HG03039 (cell line): Measurements from ENCODE around the gene TDRD9.

Experiments used
- ATAC-seq: cut with Tn5 transposase; IDR thresholded peaks from one replicate; pipeline ENCODE4 v1.9.1; 2021; ENCODE audit warnings: mild to moderate bottlenecking, moderate library complexity; ENCODE audit not compliant: unreplicated experiment

The TDRD9 gene

GRCh38 chr14:104020471-104020870 is 92.2 kb downstream of the TDRD9 start:
- ATAC-seq: no peak

- ATAC-seq: no peak
Measured at GRCh38 chr14:104023325-104024055, 95.2 kb downstream of the TDRD9 start.

GRCh38 chr14:104025534-104025933 is 97.3 kb downstream of the TDRD9 start:
- no peak for ATAC-seq

GRCh38 chr14:104026024-104026423 is 97.8 kb downstream of the TDRD9 start:
- ATAC-seq: no peak

GRCh38 chr14:104030958-104031357 is 102.7 kb downstream of the TDRD9 start:
- ATAC-seq: no peak

- no peak for ATAC-seq
Measured at GRCh38 chr14:104031384-104031783, 103.1 kb downstream of the TDRD9 start.

- ATAC-seq: no peak
Measured at GRCh38 chr14:104034976-104035699, 106.9 kb downstream of the TDRD9 start.

- ATAC-seq: no peak
Measured at GRCh38 chr14:104036212-104036611, 108.0 kb downstream of the TDRD9 start.

- ATAC-seq: no peak
Measured at GRCh38 chr14:104037074-104037473, 108.8 kb downstream of the TDRD9 start.

- ATAC-seq: no peak
Measured at GRCh38 chr14:104037903-104038302, 109.6 kb downstream of the TDRD9 start.

- ATAC-seq: no peak
Measured at GRCh38 chr14:104039214-104039613, 111.0 kb downstream of the TDRD9 start.

GRCh38 chr14:104040539-104040938 is 112.3 kb downstream of the TDRD9 start:
- no peak for ATAC-seq

GRCh38 chr14:104041430-104042104 is 113.3 kb downstream of the TDRD9 start:
- ATAC-seq: no peak

- ATAC-seq: no peak
Measured at GRCh38 chr14:104044016-104044415, 115.8 kb downstream of the TDRD9 start.

- no peak for ATAC-seq
Measured at GRCh38 chr14:104047761-104048160, 119.5 kb downstream of the TDRD9 start.

GRCh38 chr14:104048758-104049507 is 120.7 kb downstream of the TDRD9 start:
- no peak for ATAC-seq

- ATAC-seq: no peak
Measured at GRCh38 chr14:104049576-104050240, 121.5 kb downstream of the TDRD9 start.

GRCh38 chr14:104051092-104051813 is 123.0 kb downstream of the TDRD9 start:
- no peak for ATAC-seq

GRCh38 chr14:104054222-104054905 is 126.1 kb downstream of the TDRD9 start:
- no peak for ATAC-seq
